ENCODE measurements around the gene STEAP4.

- TF ChIP-seq CTCF (IDR thresholded peaks at IDR 0.05) (no peak), POLR2A (IDR thresholded peaks at IDR 0.05) (no peak), POLR2AphosphoS5 (IDR thresholded peaks at IDR 0.05) (no peak)
Measured at GRCh38 chr7:88239852-88240251, 66.8 kb downstream of the STEAP4 start.
